HFF-Myc (cell line): ENCODE results near the gene PGPEP1.
"Not testable (repeated sequence)": the region's sequence is repeated elsewhere in the genome, so short reads cannot be mapped to it uniquely, and the experiment has no call there.

Experiments
- DNase-seq: peaks from one replicate; pipeline ENCODE4 v3.0.0-alpha.2; 2011; ENCODE audit warnings: low read depth; ENCODE audit errors: extremely low read depth
- H3K4me3 ChIP-seq: replicated peaks from 2 replicates; pipeline ENCODE4 v1.5.1; 2011; ENCODE audit warnings: low read depth, mild to moderate bottlenecking, control low read depth, low read length
- TF ChIP-seq, protein P1 (sequence below): IDR thresholded peaks from 2 replicates; pipeline ENCODE4 v1.5.1; 2012; ENCODE audit warnings: mild to moderate bottlenecking, low read depth, low read length, control low read depth; ENCODE audit errors: missing control alignments

PGPEP1 gene

GRCh38 chr19:18321734-18322102, 18.7 kb upstream of the PGPEP1 start:
- H3K4me3 ChIP-seq, result peak overlapping the region; percentile 74
- TF ChIP-seq, protein P1, sequence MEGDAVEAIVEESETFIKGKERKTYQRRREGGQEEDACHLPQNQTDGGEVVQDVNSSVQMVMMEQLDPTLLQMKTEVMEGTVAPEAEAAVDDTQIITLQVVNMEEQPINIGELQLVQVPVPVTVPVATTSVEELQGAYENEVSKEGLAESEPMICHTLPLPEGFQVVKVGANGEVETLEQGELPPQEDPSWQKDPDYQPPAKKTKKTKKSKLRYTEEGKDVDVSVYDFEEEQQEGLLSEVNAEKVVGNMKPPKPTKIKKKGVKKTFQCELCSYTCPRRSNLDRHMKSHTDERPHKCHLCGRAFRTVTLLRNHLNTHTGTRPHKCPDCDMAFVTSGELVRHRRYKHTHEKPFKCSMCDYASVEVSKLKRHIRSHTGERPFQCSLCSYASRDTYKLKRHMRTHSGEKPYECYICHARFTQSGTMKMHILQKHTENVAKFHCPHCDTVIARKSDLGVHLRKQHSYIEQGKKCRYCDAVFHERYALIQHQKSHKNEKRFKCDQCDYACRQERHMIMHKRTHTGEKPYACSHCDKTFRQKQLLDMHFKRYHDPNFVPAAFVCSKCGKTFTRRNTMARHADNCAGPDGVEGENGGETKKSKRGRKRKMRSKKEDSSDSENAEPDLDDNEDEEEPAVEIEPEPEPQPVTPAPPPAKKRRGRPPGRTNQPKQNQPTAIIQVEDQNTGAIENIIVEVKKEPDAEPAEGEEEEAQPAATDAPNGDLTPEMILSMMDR, result no peak
- no peak for DNase-seq

- TF ChIP-seq, protein P1, result peak; percentile 47
- peak overlapping the region; percentile 74 for H3K4me3 ChIP-seq
- DNase-seq, result no peak
Observed at GRCh38 chr19:18322318-18322758, 18.1 kb upstream of the PGPEP1 start.

GRCh38 chr19:18322759-18323460, 17.5 kb upstream of the PGPEP1 start, which contains the start of gene LSM4:
TSS of gene LSM4 (minus strand) at chr19:18323076. CDS start at chr19:18323020, 56 bp downstream.
- DNase-seq, result peak; percentile 88
- TF ChIP-seq, protein P1, result no peak
- H3K4me3 ChIP-seq, result peak within 1 kb of the TSS; percentile 74

- not testable (repeated sequence) for H3K4me3 ChIP-seq, DNase-seq
Observed at GRCh38 chr19:18324373-18324731, 16.0 kb upstream of the PGPEP1 start.

- no peak overlapping the region for H3K4me3 ChIP-seq
- DNase-seq, result no peak
- TF ChIP-seq, protein P1, result no peak
Observed at GRCh38 chr19:18326772-18327171, 13.6 kb upstream of the PGPEP1 start.

GRCh38 chr19:18328340-18329034, 11.9 kb upstream of the PGPEP1 start:
- TF ChIP-seq, protein P1, result peak; percentile 94
- peak overlapping the region; percentile 29 for H3K4me3 ChIP-seq
- DNase-seq, result peak; percentile 97

DNA sequence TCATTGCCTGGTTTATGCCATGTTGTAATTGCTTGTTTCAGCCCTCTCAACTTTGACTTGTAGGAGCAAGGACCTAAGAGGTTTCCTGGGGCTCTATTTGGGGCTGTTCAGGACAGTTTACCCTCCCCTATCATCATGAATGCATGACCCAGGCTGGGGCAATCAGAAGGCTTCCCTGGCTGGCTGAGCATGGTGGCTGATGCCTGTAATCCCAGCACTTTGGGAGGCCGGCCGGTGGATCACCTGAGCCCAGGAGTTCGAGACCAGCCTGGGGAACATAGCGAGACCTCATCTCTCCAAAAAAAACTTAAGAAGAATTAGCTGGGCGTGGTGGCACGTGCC, 11.4 kb upstream of the PGPEP1 start:
- no peak for DNase-seq
- TF ChIP-seq, protein P1, result no peak
- peak overlapping the region; percentile 29 for H3K4me3 ChIP-seq
